ENCODE measurements around the gene WDR75.

GRCh38 chr2:189515264-189515663 lies 74.0 kb downstream of the WDR75 start:
- TF ChIP-seq GATA2 (IDR thresholded peaks at IDR 0.05; ENCODE audit: low read depth, low read length) (no peak), GATA3 (IDR thresholded peaks at IDR 0.05; ENCODE audit: low read depth, low read length) (no peak)
